A204.1 (cell line): ENCODE measurements around the gene ITFG1.
"Not testable (repeated sequence)": the region's sequence is repeated elsewhere in the genome, so short reads cannot be mapped to it uniquely, and the experiment has no call there.

Experiments used
- FAIRE-seq: peaks from 2 replicates; lab custom pipeline; 2012; peaks lifted over from hg19 to GRCh38; lab: Jason Lieb, UNC

Gene ITFG1

GRCh38 chr16:47473004-47473403 is 12.1 kb upstream of the ITFG1 start:
- FAIRE-seq: not testable (repeated sequence)

GRCh38 chr16:47470810-47471209 is 9.9 kb upstream of the ITFG1 start:
- no peak for FAIRE-seq

- FAIRE-seq: no peak
Observed at GRCh38 chr16:47470211-47470610, 9.3 kb upstream of the ITFG1 start.

GRCh38 chr16:47469227-47469626 is 8.4 kb upstream of the ITFG1 start:
- no peak for FAIRE-seq

GRCh38 chr16:47468070-47468689 is 7.3 kb upstream of the ITFG1 start:
- FAIRE-seq: not testable (repeated sequence)

- no peak for FAIRE-seq
Observed at GRCh38 chr16:47467501-47467900, 6.6 kb upstream of the ITFG1 start.

GRCh38 chr16:47465919-47466630 is 5.2 kb upstream of the ITFG1 start:
- no peak for FAIRE-seq

- FAIRE-seq: no peak
Observed at GRCh38 chr16:47463771-47464624, 3.1 kb upstream of the ITFG1 start.

GRCh38 chr16:47461598-47462266 is 869 bp upstream of the ITFG1 start:
- FAIRE-seq: no peak

GRCh38 chr16:47460359-47460710 is 528 bp downstream of the ITFG1 start:
- FAIRE-seq: no peak

- FAIRE-seq: no peak
Observed at GRCh38 chr16:47459603-47460002, 1.3 kb downstream of the ITFG1 start.

- no peak for FAIRE-seq
Observed at GRCh38 chr16:47458331-47458730, 2.5 kb downstream of the ITFG1 start.

- no peak for FAIRE-seq
Observed at GRCh38 chr16:47449788-47450187, 11.1 kb downstream of the ITFG1 start.

- FAIRE-seq: no peak
Observed at GRCh38 chr16:47448830-47449575, 11.9 kb downstream of the ITFG1 start.

- no peak for FAIRE-seq
Observed at GRCh38 chr16:47446431-47446830, 14.4 kb downstream of the ITFG1 start.

GRCh38 chr16:47442884-47443283 is 18.0 kb downstream of the ITFG1 start:
- not testable (repeated sequence) for FAIRE-seq

GRCh38 chr16:47440066-47440465 is 20.8 kb downstream of the ITFG1 start:
- FAIRE-seq: not testable (repeated sequence)

- FAIRE-seq: not testable (repeated sequence)
Observed at GRCh38 chr16:47434274-47434673, 26.6 kb downstream of the ITFG1 start.

GRCh38 chr16:47431960-47432359 is 28.9 kb downstream of the ITFG1 start:
- no peak for FAIRE-seq

GRCh38 chr16:47426806-47427205 is 34.1 kb downstream of the ITFG1 start:
- FAIRE-seq: no peak

- FAIRE-seq: no peak
Observed at GRCh38 chr16:47424846-47425245, 36.0 kb downstream of the ITFG1 start.

- FAIRE-seq: no peak
Observed at GRCh38 chr16:47416869-47417268, 44.0 kb downstream of the ITFG1 start.
